Smooth muscle cell (in vitro differentiated cells): ENCODE measurements around the gene INPP5A. TPM values are rescaled to one million over a fixed set of nuclear protein-coding genes. Genes with fewer than 3 reads are reported as not detected.
"Not testable (repeated sequence)": the region's sequence is repeated elsewhere in the genome, so short reads cannot be mapped to it uniquely, and the experiment has no call there.

ENCODE experiments used
- DNase-seq: peaks from one replicate; lab custom pipeline; 2025; ENCODE audit not compliant: unreplicated experiment; lab: John Stamatoyannopoulos, UW
- H2AFZ ChIP-seq: fragments of 200-600 bp; sonication (generic); 2 replicates; pipeline ENCODE4 v1.6.0; 2016; ENCODE audit warnings: antibody characterized with exemption, low read depth, mild to moderate bottlenecking
- H3F3A ChIP-seq: fragments of 200-600 bp; sonication (generic); 2 replicates; pipeline ENCODE4 v1.6.0; 2017; ENCODE audit warnings: antibody characterized with exemption, low read depth
- H3K27ac ChIP-seq: fragments of 200-600 bp; sonication (generic); 2 replicates; pipeline ENCODE4 v1.5.1; 2016; ENCODE audit warnings: low read depth, mild to moderate bottlenecking
- H3K27me3 ChIP-seq: fragments of 200-600 bp; sonication (generic); 2 replicates; pipeline ENCODE4 v1.6.1; 2016; ENCODE audit warnings: low read depth, mild to moderate bottlenecking
- H3K36me3 ChIP-seq: fragments of 200-600 bp; sonication (generic); 2 replicates; pipeline ENCODE4 v1.5.1; 2016; ENCODE audit warnings: low read depth
- H3K4me1 ChIP-seq: fragments of 200-600 bp; sonication (generic); 2 replicates; pipeline ENCODE4 v1.5.1; 2016; ENCODE audit warnings: low read depth
- H3K4me2 ChIP-seq: fragments of 200-600 bp; sonication (generic); 2 replicates; pipeline ENCODE4 v1.6.0; 2016; ENCODE audit warnings: mild to moderate bottlenecking
- H3K4me3 ChIP-seq: fragments of 200-600 bp; sonication (generic); 2 replicates; pipeline ENCODE4 v1.5.1; 2016; ENCODE audit warnings: mild to moderate bottlenecking
- H3K79me2 ChIP-seq: fragments of 200-600 bp; sonication (generic); 2 replicates; pipeline ENCODE4 v1.6.0; 2016; ENCODE audit warnings: low read depth, mild to moderate bottlenecking
- H3K9ac ChIP-seq: fragments of 200-600 bp; sonication (generic); 2 replicates; pipeline ENCODE4 v1.6.0; 2016; ENCODE audit warnings: low read depth
- H3K9me3 ChIP-seq: fragments of 200-600 bp; sonication (generic); replicated peaks from 2 replicates; pipeline ENCODE4 v1.5.1; 2016; ENCODE audit warnings: low read depth
- H4K20me1 ChIP-seq: fragments of 200-600 bp; sonication (generic); 2 replicates; pipeline ENCODE4 v1.6.0; 2016; ENCODE audit warnings: low read depth
- WGBS: methylation state at CpG from one replicate; pipeline ENCODE4 v1.1.7; 2016; ENCODE audit warnings: low lambda C conversion rate; 5-methylcytosine and 5-hydroxymethylcytosine counted together
- polyA plus RNA-seq: library from polyadenylated mRNA; unstranded; fragments of >200 nt; fragmentation: Nextera tagmentation; extraction: Ambion mirVana; gene quantifications from 2 replicates; pipeline ENCODE4 v1.2.1, GENCODE V29; 2016
- total RNA-seq: library from RNA; depleted of rRNA; stranded (reverse); fragments of >200 nt; gene quantifications from 2 replicates; pipeline ENCODE4 v1.2.3, GENCODE V29; 2014
- TF ChIP-seq, protein P1 (sequence below): fragments of 200-600 bp; sonication (generic); IDR thresholded peaks from 2 replicates; pipeline ENCODE4 v1.5.1; 2017; ENCODE audit warnings: borderline replicate concordance, mild to moderate bottlenecking, antibody characterized with exemption; ENCODE audit not compliant: insufficient read depth, poor library complexity, severe bottlenecking

INPP5A gene
- total and polyA plus RNA-seq, 2 experiments from 2014 or later = 48.0 to 55.9 TPM

DNA sequence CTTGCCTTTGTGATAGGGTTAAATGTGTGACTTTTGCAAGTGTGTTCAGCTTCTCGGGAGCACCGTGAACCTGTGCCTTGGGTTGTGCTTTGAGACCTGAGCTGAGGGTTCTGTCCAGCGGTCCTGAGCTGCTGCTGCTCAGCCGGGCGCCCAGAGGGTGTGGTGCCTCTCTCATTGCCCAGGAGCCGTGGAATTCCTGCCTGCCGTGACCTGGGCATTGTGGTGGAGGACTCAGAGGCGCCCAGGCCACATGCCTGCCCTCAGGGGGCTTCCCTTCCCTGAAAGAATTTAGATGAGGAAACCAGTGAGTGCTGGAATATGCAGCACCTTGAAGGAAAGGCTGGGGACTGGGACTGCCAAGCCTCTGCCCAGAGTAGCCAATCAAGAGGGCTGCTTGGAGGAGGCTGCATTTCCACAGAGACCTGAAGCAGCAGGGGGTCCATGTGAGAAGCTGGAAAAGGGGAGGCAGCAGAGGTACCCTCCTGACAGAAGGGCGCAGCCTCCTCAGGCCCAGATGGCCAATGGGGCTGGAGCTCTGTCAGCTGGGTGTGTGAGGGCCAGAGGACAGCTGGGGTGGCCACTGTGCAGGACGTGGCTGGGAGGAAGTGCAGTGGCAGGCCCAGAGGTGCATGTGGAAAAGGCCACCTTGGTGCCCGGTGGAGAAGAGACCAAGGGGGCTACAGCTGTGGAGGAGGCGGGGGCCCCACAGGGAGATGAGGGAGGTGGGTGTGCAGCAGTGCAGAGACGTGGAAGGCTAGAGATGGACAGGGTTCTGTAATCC, 141.0 kb downstream of the INPP5A start:
- Histone ChIP-seq H3K4me3 (no peak overlapping the region), H3K27me3 (no peaks in the 10 kb centered on the region), H3K9me3 (no peaks in the 10 kb centered on the region), H3K27ac (no peak overlapping the region), H3K4me1 (no peaks in the 10 kb centered on the region), H3K9ac (no peak overlapping the region), H3K36me3 (no peaks in the 10 kb centered on the region), H4K20me1 (peaks cover 64% of the 10 kb centered on the region), H3K4me2 (no peak overlapping the region), H2AFZ (no peak overlapping the region), H3F3A (no peaks in the 10 kb centered on the region), H3K79me2 (no peaks in the 10 kb centered on the region)
- TF ChIP-seq, protein P1, sequence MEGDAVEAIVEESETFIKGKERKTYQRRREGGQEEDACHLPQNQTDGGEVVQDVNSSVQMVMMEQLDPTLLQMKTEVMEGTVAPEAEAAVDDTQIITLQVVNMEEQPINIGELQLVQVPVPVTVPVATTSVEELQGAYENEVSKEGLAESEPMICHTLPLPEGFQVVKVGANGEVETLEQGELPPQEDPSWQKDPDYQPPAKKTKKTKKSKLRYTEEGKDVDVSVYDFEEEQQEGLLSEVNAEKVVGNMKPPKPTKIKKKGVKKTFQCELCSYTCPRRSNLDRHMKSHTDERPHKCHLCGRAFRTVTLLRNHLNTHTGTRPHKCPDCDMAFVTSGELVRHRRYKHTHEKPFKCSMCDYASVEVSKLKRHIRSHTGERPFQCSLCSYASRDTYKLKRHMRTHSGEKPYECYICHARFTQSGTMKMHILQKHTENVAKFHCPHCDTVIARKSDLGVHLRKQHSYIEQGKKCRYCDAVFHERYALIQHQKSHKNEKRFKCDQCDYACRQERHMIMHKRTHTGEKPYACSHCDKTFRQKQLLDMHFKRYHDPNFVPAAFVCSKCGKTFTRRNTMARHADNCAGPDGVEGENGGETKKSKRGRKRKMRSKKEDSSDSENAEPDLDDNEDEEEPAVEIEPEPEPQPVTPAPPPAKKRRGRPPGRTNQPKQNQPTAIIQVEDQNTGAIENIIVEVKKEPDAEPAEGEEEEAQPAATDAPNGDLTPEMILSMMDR = no peak
- WGBS = 94% methylated on average over 13 of the region's 13 CpGs
- no peak for DNase-seq

DNA sequence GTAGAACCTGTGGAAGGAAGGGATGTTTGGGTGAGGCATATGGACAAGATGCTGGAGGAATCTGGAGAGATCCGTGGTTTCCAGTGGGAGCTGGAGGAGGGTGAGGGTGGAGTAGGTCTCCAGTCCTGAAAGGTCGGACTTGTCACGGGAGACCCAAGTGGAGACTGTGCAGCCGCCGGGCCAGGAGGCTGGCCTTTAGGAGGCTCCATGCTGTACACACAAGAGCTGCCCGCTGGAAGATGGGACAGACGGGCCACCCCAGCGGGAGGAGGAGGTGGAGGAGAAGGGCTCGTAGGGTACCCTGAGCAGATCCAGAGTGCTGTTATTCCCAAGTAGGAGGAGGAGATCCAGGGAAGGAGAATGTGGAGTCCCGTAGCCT, 141.6 kb downstream of the INPP5A start:
- Histone ChIP-seq H4K20me1 (peaks cover 70% of the 10 kb centered on the region), H3K4me1 (no peaks in the 10 kb centered on the region), H3K27me3 (no peaks in the 10 kb centered on the region), H3K4me3 (no peak overlapping the region), H3K27ac (no peak overlapping the region), H3K9ac (no peak overlapping the region), H3K79me2 (no peaks in the 10 kb centered on the region), H3F3A (no peaks in the 10 kb centered on the region), H2AFZ (no peak overlapping the region), H3K9me3 (no peaks in the 10 kb centered on the region), H3K4me2 (no peak overlapping the region), H3K36me3 (no peaks in the 10 kb centered on the region)
- 97% methylated on average over 10 of the region's 10 CpGs for WGBS
- TF ChIP-seq, protein P1 = no peak
- no peak for DNase-seq

DNA sequence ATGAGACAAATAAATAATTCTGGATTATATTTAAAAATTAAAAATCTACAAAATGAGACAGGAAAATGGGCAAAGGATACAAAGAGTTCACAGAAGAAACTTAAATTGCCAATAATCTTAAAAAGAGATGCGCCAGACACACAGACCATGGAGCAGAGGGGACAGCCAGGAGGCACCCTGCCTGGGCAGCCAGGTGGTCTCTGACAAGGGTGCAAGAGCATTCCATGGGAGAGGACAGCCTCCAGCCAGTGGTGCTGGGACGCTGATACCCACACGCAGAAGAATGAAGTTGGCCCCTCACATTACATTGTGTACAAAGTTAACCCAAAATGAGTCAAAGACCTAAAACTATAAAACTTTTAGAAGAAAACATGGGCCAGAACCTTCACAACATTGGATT, 142.1 kb downstream of the INPP5A start:
- no peak overlapping the region for H3K9ac ChIP-seq
- no peak overlapping the region for H3K27ac ChIP-seq
- H4K20me1 ChIP-seq = peaks cover 74% of the 10 kb centered on the region
- no peaks in the 10 kb centered on the region for H3K79me2 ChIP-seq
- H3K4me3 ChIP-seq = no peak overlapping the region
- no peak overlapping the region for H3K4me2 ChIP-seq
- no peaks in the 10 kb centered on the region for H3K27me3 ChIP-seq
- no peak overlapping the region for H2AFZ ChIP-seq
- no peaks in the 10 kb centered on the region for H3K9me3 ChIP-seq
- TF ChIP-seq, protein P1 = no peak
- no peak for DNase-seq
- H3K4me1 ChIP-seq = peaks cover 2% of the 10 kb centered on the region
- peaks cover 2% of the 10 kb centered on the region for H3F3A ChIP-seq
- no peaks in the 10 kb centered on the region for H3K36me3 ChIP-seq
- WGBS = 97% methylated on average over 3 of the region's 3 CpGs

DNA sequence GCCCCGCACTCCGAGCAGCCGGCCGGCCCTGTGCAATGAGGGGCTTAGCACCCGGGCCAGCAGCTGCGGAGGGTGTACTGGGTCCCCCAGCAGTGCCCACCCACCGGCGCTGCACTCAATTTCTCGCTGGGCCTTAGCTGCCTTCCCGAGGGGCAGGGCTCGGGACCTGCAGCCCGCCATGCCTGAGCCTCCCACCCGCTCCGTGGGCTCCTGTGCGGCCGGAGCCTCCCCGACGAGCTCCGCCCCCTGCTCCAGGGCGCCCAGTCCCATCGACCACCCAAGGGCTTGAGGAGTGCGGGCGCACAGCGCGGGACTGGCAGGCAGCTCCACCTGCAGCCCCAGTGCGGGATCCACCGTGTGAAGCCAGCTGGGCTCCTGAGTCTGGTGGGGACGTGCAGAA, 143.2 kb downstream of the INPP5A start:
- H3F3A ChIP-seq, H3K9ac ChIP-seq, H3K9me3 ChIP-seq, H3K79me2 ChIP-seq, H2AFZ ChIP-seq, DNase-seq, H3K4me3 ChIP-seq, H3K4me2 ChIP-seq, H3K27me3 ChIP-seq, H3K36me3 ChIP-seq, H3K4me1 ChIP-seq, H3K27ac ChIP-seq: not testable (repeated sequence)
- H4K20me1 ChIP-seq = peaks cover 77% of the 10 kb centered on the region
- WGBS = 97% methylated on average over 18 of the region's 28 CpGs
